ENCODE measurements around the gene KRTAP10-4.
"Not testable (repeated sequence)": the region's sequence is repeated elsewhere in the genome, so short reads cannot be mapped to it uniquely, and the experiment has no call there.

DNA sequence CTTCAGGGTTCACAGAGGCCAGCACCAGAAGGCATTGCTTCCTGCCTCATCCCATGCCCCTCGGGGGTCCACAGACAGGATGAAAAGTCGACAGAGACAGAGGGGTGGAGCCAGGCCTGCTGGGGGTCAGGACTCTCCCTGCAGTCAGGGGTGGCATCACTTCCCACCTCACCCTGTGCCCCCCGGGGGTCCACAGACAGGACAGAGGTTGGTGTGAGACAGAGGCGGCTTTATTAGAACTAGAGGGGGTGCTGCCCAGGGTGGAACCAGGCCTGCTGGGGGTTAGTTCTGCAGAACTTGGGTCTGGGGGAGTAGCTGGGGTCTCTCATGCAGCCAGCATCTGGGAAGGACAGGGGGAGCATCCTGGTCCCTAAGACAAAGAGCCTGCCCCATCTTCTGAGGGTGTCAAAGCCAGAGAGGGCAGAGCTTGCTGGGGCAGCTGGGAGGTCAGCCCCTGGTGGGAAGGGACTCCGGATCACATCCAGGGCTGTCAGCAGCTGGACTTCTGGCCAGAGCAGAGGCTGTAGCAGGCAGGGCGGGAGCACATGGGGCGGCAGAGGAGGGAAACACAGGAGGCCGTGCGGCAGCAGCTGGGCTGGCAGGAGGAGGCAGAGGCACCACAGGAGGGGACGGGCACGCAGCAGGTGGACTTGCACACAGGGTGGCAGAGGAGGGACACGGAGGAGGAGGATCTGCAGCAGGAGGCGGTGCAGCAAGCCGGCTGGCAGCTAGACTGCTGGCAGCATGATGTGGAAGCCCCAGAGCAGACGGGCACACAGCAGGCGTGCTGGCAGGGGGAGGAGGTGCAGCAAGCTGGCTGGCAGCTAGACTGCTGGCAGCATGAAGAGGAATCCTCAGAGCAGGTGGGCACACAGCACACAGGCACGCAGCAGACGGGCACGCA is 17.6 kb downstream of the KRTAP10-4 start:
- TF ChIP-seq, protein P1, sequence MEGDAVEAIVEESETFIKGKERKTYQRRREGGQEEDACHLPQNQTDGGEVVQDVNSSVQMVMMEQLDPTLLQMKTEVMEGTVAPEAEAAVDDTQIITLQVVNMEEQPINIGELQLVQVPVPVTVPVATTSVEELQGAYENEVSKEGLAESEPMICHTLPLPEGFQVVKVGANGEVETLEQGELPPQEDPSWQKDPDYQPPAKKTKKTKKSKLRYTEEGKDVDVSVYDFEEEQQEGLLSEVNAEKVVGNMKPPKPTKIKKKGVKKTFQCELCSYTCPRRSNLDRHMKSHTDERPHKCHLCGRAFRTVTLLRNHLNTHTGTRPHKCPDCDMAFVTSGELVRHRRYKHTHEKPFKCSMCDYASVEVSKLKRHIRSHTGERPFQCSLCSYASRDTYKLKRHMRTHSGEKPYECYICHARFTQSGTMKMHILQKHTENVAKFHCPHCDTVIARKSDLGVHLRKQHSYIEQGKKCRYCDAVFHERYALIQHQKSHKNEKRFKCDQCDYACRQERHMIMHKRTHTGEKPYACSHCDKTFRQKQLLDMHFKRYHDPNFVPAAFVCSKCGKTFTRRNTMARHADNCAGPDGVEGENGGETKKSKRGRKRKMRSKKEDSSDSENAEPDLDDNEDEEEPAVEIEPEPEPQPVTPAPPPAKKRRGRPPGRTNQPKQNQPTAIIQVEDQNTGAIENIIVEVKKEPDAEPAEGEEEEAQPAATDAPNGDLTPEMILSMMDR (IDR thresholded peaks at IDR 0.05), result not testable (repeated sequence)
- TF ChIP-seq POLR2A, EP300 (IDR thresholded peaks at IDR 0.05): not testable (repeated sequence)
